SK-N-SH treated with all-trans-retinoic acid at 6 μM for 48 hours (cell line): ENCODE measurements around the gene SAFB2.

Experiments
- ATAC-seq: fragments of 200-7000 bp; cut with Tn5 transposase; 3 replicates; pipeline ENCODE4 v1.9.1; 2020; ENCODE audit warnings: mild to moderate bottlenecking, moderate library complexity
- ARNTL ChIP-seq: fragments of 450-650 bp; formaldehyde crosslinking; IDR thresholded peaks from 2 replicates; pipeline ENCODE4 v1.5.0; 2020; ENCODE audit warnings: low read depth, mild to moderate bottlenecking, moderate library complexity, borderline replicate concordance
- BACH2 ChIP-seq: fragments of 250-450 bp; sonication (Bioruptor Pico); IDR thresholded peaks from 2 replicates; pipeline ENCODE4 v1.9.0; 2021; ENCODE audit warnings: mild to moderate bottlenecking, borderline replicate concordance
- CSDC2 ChIP-seq: fragments of 250-450 bp; sonication (Bioruptor Pico); IDR thresholded peaks from 2 replicates; pipeline ENCODE4 v1.5.0; 2020; ENCODE audit warnings: mild to moderate bottlenecking, moderate library complexity
- CSRNP3 ChIP-seq: fragments of 250-450 bp; sonication (Bioruptor Pico); IDR thresholded peaks from 2 replicates; pipeline ENCODE4 v1.5.1; 2021; ENCODE audit warnings: mild to moderate bottlenecking, moderate library complexity
- ESRRG ChIP-seq: fragments of 250-450 bp; sonication (Bioruptor Pico); IDR thresholded peaks from 2 replicates; pipeline ENCODE4 v1.6.1; 2021; ENCODE audit warnings: mild to moderate bottlenecking
- GLIS3 ChIP-seq: fragments of 250-450 bp; sonication (Bioruptor Pico); IDR thresholded peaks from 2 replicates; pipeline ENCODE4 v1.5.0; 2020; ENCODE audit warnings: mild to moderate bottlenecking, moderate library complexity
- OSR1 ChIP-seq: fragments of 250-450 bp; sonication (Bioruptor Pico); IDR thresholded peaks from 2 replicates; pipeline ENCODE4 v1.8.0; 2022; ENCODE audit warnings: moderate library complexity, mild to moderate bottlenecking, inconsistent platforms
- PATZ1 ChIP-seq: fragments of 250-450 bp; sonication (Bioruptor Pico); IDR thresholded peaks from 2 replicates; pipeline ENCODE4 v1.8.0; 2020; ENCODE audit warnings: mild to moderate bottlenecking, moderate library complexity, borderline replicate concordance
- POU6F1 ChIP-seq: fragments of 250-450 bp; sonication (Bioruptor Pico); IDR thresholded peaks from 2 replicates; pipeline ENCODE4 v1.8.0; 2021; ENCODE audit warnings: low read depth, mild to moderate bottlenecking, moderate library complexity, borderline replicate concordance
- PPARA ChIP-seq: fragments of 250-450 bp; sonication (Bioruptor Pico); IDR thresholded peaks from 2 replicates; pipeline ENCODE4 v1.5.0; 2020; ENCODE audit warnings: mild to moderate bottlenecking, borderline replicate concordance
- RARB ChIP-seq: fragments of 250-450 bp; sonication (Bioruptor Pico); IDR thresholded peaks from 2 replicates; pipeline ENCODE4 v1.8.0; 2021; ENCODE audit warnings: mild to moderate bottlenecking, moderate library complexity
- SNAI2 ChIP-seq: fragments of 250-450 bp; sonication (Bioruptor Pico); IDR thresholded peaks from 2 replicates; pipeline ENCODE4 v1.5.0; 2020; ENCODE audit warnings: mild to moderate bottlenecking, moderate library complexity
- TCF4 ChIP-seq: fragments of 250-450 bp; sonication (Bioruptor Pico); IDR thresholded peaks from 2 replicates; pipeline ENCODE4 v1.8.0; 2021; ENCODE audit warnings: mild to moderate bottlenecking, moderate library complexity, borderline replicate concordance
- TOX ChIP-seq: fragments of 250-450 bp; sonication (Bioruptor Pico); IDR thresholded peaks from 2 replicates; pipeline ENCODE4 v1.8.0; 2021; ENCODE audit warnings: mild to moderate bottlenecking, moderate library complexity, borderline replicate concordance
- TSHZ2 ChIP-seq: fragments of 250-450 bp; sonication (Bioruptor Pico); IDR thresholded peaks from 2 replicates; pipeline ENCODE4 v1.5.0; 2020; ENCODE audit warnings: mild to moderate bottlenecking, moderate library complexity
- ZFP3 ChIP-seq: fragments of 250-450 bp; sonication (Bioruptor Pico); IDR thresholded peaks from 2 replicates; pipeline ENCODE4 v1.5.0; 2020; ENCODE audit warnings: mild to moderate bottlenecking, moderate library complexity
- ZFP30 ChIP-seq: fragments of 450-650 bp; formaldehyde crosslinking; IDR thresholded peaks from 2 replicates; pipeline ENCODE4 v1.5.0; 2022; ENCODE audit warnings: mild to moderate bottlenecking, moderate library complexity
- ZNF565 ChIP-seq: fragments of 450-650 bp; formaldehyde crosslinking; conservative IDR thresholded peaks from 2 replicates; pipeline ENCODE4 v1.5.0; 2020; ENCODE audit warnings: low read depth, mild to moderate bottlenecking, moderate library complexity
- ZNF70 ChIP-seq: fragments of 450-650 bp; formaldehyde crosslinking; IDR thresholded peaks from 2 replicates; pipeline ENCODE4 v1.5.0; 2020; ENCODE audit warnings: mild to moderate bottlenecking, moderate library complexity
- ZNF8 ChIP-seq: fragments of 450-650 bp; formaldehyde crosslinking; IDR thresholded peaks from 2 replicates; pipeline ENCODE4 v1.5.0; 2020; ENCODE audit warnings: mild to moderate bottlenecking, moderate library complexity
- TF ChIP-seq, protein P1 (sequence below): fragments of 250-450 bp; sonication (Bioruptor Pico); IDR thresholded peaks from 2 replicates; pipeline ENCODE4 v1.5.1; 2020; ENCODE audit warnings: low read depth, mild to moderate bottlenecking, moderate library complexity

The SAFB2 gene

GRCh38 chr19:5600797-5601196 is 21.8 kb downstream of the SAFB2 start:
- no peak for ATAC-seq
- TF ChIP-seq PPARA (CRISPR knock-in tag) (no peak), OSR1 (CRISPR knock-in tag) (no peak), PATZ1 (CRISPR knock-in tag) (no peak), TCF4 (CRISPR knock-in tag) (no peak), ESRRG (CRISPR knock-in tag) (no peak), POU6F1 (CRISPR knock-in tag) (no peak), TSHZ2 (CRISPR knock-in tag) (no peak), CSRNP3 (no peak), RARB (CRISPR knock-in tag) (no peak), ZFP30 (CRISPR knock-in tag) (no peak), CSDC2 (CRISPR knock-in tag) (no peak), ZFP3 (CRISPR knock-in tag) (no peak), ZNF565 (CRISPR knock-in tag) (no peak), ARNTL (CRISPR knock-in tag) (no peak), BACH2 (no peak), ZNF8 (no peak)

DNA sequence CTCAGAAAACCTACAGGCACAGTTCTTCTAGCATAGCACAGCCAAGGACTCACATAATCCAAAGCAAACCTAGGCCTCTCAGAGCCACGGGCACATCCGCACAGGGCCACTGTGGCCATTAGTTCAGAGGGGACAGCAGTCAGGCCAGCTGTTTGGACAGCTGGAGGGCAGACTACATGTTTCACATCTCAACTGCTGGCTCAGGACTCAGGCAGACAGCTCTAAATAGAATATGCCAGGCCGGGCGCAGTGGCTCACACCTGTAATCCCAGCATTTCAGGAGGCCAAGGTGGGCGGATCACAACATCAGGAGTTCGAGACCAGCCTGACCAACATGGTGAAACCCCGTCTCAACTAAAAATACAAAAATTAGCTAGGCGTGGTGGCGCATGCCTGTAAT is 26.8 kb downstream of the SAFB2 start:
- no peak for ATAC-seq
- TF ChIP-seq TCF4 (CRISPR knock-in tag) (no peak), TOX (no peak), ZNF565 (CRISPR knock-in tag) (no peak), ZNF70 (CRISPR knock-in tag) (no peak), OSR1 (CRISPR knock-in tag) (no peak), TSHZ2 (CRISPR knock-in tag) (no peak), RARB (CRISPR knock-in tag) (no peak), ARNTL (CRISPR knock-in tag) (no peak), CSRNP3 (no peak), GLIS3 (CRISPR knock-in tag) (no peak), ZFP30 (CRISPR knock-in tag) (no peak), POU6F1 (CRISPR knock-in tag) (no peak), ZNF8 (no peak), SNAI2 (CRISPR knock-in tag) (no peak), ZFP3 (CRISPR knock-in tag) (no peak)
- TF ChIP-seq, protein P1, sequence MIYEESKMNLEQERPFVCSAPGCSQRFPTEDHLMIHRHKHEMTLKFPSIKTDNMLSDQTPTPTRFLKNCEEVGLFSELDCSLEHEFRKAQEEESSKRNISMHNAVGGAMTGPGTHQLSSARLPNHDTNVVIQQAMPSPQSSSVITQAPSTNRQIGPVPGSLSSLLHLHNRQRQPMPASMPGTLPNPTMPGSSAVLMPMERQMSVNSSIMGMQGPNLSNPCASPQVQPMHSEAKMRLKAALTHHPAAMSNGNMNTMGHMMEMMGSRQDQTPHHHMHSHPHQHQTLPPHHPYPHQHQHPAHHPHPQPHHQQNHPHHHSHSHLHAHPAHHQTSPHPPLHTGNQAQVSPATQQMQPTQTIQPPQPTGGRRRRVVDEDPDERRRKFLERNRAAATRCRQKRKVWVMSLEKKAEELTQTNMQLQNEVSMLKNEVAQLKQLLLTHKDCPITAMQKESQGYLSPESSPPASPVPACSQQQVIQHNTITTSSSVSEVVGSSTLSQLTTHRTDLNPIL (CRISPR knock-in tag), result no peak
